CD8-positive, alpha-beta memory T cell (primary cell): Measurements from ENCODE around the gene DHRS4L2. TPM values are rescaled to one million over a fixed set of nuclear protein-coding genes. Genes with fewer than 3 reads are reported as not detected.
"Not testable (repeated sequence)": the region's sequence is repeated elsewhere in the genome, so short reads cannot be mapped to it uniquely, and the experiment has no call there.

Experiments
- CTCF ChIA-PET: fragments of 350-600 bp; sonication (Branson Sonifier 250); formaldehyde crosslinking; loops from one replicate; lab custom pipeline; 2021; ENCODE audit warnings: antibody characterized with exemption; lab: Charles Lee
- POLR2A ChIA-PET: fragments of 350-600 bp; sonication (Branson Sonifier 250); formaldehyde crosslinking; loops from one replicate; lab custom pipeline; 2021; ENCODE audit warnings: antibody characterized with exemption; lab: Charles Lee
- DNase-seq, 5 donors: peaks; one replicate each; pipeline versions ENCODE4 v3.0.0 to v3.0.0-alpha.2; 2020 to 2022; ENCODE audit warnings: mixed read lengths in 1 of 5
- H3K27ac ChIP-seq: one replicate; pipeline ENCODE4 v1.7.0; 2013; ENCODE audit warnings: low read depth, mild to moderate bottlenecking, low read length, moderate library complexity
- H3K27me3 ChIP-seq: 2 replicates; pipeline ENCODE4 v1.7.0; 2013; ENCODE audit warnings: low read length, mild to moderate bottlenecking; ENCODE audit not compliant: insufficient read depth, poor library complexity, severe bottlenecking
- H3K36me3 ChIP-seq: 2 replicates; pipeline ENCODE4 v1.7.0; 2013; ENCODE audit warnings: mild to moderate bottlenecking, low read length, moderate library complexity; ENCODE audit not compliant: insufficient read depth
- H3K4me1 ChIP-seq: 2 replicates; pipeline ENCODE4 v1.7.0; 2013; ENCODE audit warnings: mild to moderate bottlenecking, low read length, moderate library complexity; ENCODE audit not compliant: insufficient read depth
- H3K4me3 ChIP-seq: 2 replicates; pipeline ENCODE4 v1.7.0; 2013; ENCODE audit warnings: mild to moderate bottlenecking, low read length
- H3K9me3 ChIP-seq: 2 replicates; pipeline ENCODE4 v1.7.0; 2013; ENCODE audit warnings: mild to moderate bottlenecking, low read length
- H3K27ac Mint-ChIP-seq, 8 donors: one replicate each; pipeline ENCODE4 v1.8.0; 2020 to 2021; ENCODE audit warnings: mixed read lengths in 8 of 8, mild to moderate bottlenecking in 6 of 8, inconsistent platforms in 3 of 8, moderate library complexity in 3 of 8
- H3K27me3 Mint-ChIP-seq, 2 donors: one replicate each; pipeline ENCODE4 v1.8.0; 2020 to 2021; ENCODE audit warnings: mixed read lengths in 2 of 2, mild to moderate bottlenecking in 1 of 2, moderate library complexity in 1 of 2
- H3K36me3 Mint-ChIP-seq, 3 donors: one replicate each; pipeline ENCODE4 v1.8.0; 2020 to 2021; ENCODE audit warnings: mixed read lengths in 3 of 3, inconsistent platforms in 1 of 3, mild to moderate bottlenecking in 1 of 3
- H3K4me1 Mint-ChIP-seq, 3 donors: one replicate each; pipeline ENCODE4 v1.8.0; 2020 to 2021; ENCODE audit warnings: mixed read lengths in 3 of 3, inconsistent platforms in 1 of 3, mild to moderate bottlenecking in 1 of 3
- H3K4me3 Mint-ChIP-seq, 7 donors: one replicate each; pipeline ENCODE4 v1.8.0; 2020 to 2021; ENCODE audit warnings: mixed read lengths in 7 of 7, mild to moderate bottlenecking in 6 of 7, moderate library complexity in 4 of 7, inconsistent platforms in 2 of 7
- H3K9me3 Mint-ChIP-seq, 5 donors: one replicate each; pipeline ENCODE4 v1.8.0; 2020 to 2022; ENCODE audit warnings: mixed read lengths in 5 of 5, mild to moderate bottlenecking in 3 of 5, moderate library complexity in 2 of 5, inconsistent platforms in 1 of 5
- polyA plus RNA-seq: library from polyadenylated mRNA; unstranded; fragments of 300-500 nt; fragmentation: Illumina TruSeq; gene quantifications from one replicate; pipeline ENCODE4 v1.2.3, GENCODE V29; 2021
- total RNA-seq, 2 experiments: library from RNA; stranded (reverse); gene quantifications; one replicate each; pipeline ENCODE4 v1.2.3, GENCODE V29; 2021

Gene DHRS4L2
- total and polyA plus RNA-seq, 3 experiments from 2014 or later, result 18.4 to 23.4 (median 21.1) TPM

DNA sequence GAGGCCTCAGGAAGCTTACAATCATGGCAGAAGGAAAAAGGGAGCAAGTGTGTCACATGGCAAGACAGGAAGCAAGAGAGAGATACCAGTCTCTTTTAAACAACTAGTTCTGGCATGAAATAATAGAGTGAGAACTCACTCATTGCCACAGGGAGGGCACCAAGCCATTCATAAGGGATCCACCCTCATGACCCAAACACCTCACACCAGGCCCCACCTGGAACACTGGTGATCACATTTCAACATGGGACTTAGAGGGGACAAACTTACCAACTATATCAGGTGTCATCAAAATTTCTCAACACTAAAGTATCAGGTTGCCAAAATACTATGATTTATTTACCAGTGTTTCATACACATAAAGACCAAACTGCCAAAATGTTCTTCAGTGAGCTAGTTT lies 7.3 kb downstream of the DHRS4L2 start:
- H3K9me3 ChIP-seq, H3K36me3 ChIP-seq, H3K36me3 Mint-ChIP-seq, H3K4me3 Mint-ChIP-seq, CTCF ChIA-PET, H3K4me1 ChIP-seq, H3K9me3 Mint-ChIP-seq, H3K27me3 Mint-ChIP-seq, H3K4me3 ChIP-seq, H3K4me1 Mint-ChIP-seq, H3K27ac Mint-ChIP-seq, H3K27me3 ChIP-seq, DNase-seq, H3K27ac ChIP-seq, POLR2A ChIA-PET: not testable (repeated sequence)

DNA sequence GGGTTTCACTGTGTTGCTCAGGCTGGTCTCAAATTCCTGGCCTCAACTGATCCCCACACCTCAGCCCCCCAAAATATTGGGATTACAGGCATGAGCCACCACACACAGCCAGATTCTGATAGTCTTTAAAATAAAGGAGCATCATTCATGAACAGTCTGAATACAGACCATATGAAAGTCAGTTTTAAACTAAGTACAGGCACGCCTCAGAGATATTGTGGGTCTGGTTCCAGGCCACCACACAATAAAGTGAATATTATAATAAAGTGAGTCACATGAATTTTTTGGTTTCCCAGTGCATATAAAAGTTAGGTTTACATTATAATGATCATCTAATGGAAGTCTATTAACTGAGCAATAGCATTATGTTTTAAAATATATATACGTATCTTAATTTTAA lies 8.1 kb downstream of the DHRS4L2 start:
- DNase-seq, POLR2A ChIA-PET, H3K27me3 ChIP-seq, H3K4me3 Mint-ChIP-seq, H3K9me3 Mint-ChIP-seq, H3K27me3 Mint-ChIP-seq, H3K36me3 Mint-ChIP-seq, CTCF ChIA-PET, H3K4me3 ChIP-seq, H3K27ac Mint-ChIP-seq, H3K4me1 Mint-ChIP-seq, H3K36me3 ChIP-seq, H3K9me3 ChIP-seq, H3K4me1 ChIP-seq, H3K27ac ChIP-seq: not testable (repeated sequence)

DNA sequence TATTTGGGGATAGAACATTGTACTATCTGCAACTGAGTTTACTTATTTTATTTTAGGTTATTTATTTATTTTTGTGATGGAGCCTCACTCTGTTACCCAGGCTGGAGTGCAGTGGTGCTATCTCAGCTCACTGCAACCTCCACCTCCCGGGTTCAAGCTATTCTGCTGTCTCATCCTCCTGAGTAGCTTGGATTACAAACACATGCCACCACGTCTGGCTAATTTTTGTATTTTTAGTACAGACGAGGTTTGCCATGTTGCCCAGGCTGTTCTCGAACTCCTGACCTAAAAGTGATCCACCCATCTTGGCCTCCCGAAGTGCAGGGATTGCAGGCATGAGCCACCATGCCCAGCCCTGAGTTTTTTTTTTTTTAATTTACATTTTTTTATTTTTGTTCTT lies 10.9 kb downstream of the DHRS4L2 start:
- H3K27me3 Mint-ChIP-seq, H3K27ac ChIP-seq, H3K27ac Mint-ChIP-seq, H3K9me3 ChIP-seq, H3K27me3 ChIP-seq, H3K4me3 ChIP-seq, H3K4me1 Mint-ChIP-seq, H3K36me3 Mint-ChIP-seq, H3K4me3 Mint-ChIP-seq, DNase-seq, H3K36me3 ChIP-seq, CTCF ChIA-PET, POLR2A ChIA-PET, H3K9me3 Mint-ChIP-seq, H3K4me1 ChIP-seq: not testable (repeated sequence)

DNA sequence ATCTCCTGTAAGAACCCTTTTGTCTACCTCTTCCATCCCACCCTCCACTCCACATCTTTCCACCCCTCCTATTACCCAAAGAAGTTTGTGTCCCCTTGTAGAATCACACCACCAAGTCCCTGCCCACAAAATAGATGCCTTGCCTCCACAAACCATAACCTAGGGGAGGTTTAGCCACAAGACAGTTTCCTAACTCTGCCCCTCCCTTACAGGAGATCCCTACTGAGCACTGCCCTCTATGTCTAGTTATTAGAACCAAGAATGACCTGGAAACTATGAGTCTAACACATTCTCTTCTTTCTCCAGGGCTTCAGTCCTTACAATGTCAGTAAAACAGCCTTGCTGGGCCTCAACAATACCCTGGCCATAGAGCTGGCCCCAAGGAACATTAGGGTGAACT lies 12.3 kb downstream of the DHRS4L2 start:
- H3K27ac Mint-ChIP-seq, H3K4me1 Mint-ChIP-seq, H3K36me3 ChIP-seq, H3K36me3 Mint-ChIP-seq, H3K4me1 ChIP-seq, DNase-seq, H3K9me3 Mint-ChIP-seq, H3K27me3 Mint-ChIP-seq, H3K9me3 ChIP-seq, CTCF ChIA-PET, H3K27me3 ChIP-seq, POLR2A ChIA-PET, H3K4me3 Mint-ChIP-seq, H3K27ac ChIP-seq, H3K4me3 ChIP-seq: not testable (repeated sequence)

DNA sequence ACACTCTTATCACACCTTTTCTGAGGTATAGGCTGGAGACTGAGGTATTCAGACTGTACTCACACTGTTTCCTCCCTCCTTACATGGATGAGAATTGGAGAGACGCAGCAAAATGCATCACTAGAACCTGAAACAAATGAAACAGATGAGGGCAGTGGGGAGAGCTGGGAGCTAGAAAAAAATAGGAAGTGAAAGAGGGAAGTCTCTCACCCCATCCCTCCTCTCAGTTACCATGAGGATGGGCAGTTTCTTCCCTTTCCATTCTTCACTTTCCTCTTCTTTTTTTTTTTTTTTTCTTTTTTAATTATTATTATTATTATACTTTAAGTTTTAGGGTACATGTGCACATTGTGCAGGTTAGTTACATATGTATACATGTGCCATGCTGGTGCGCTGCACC lies 12.9 kb downstream of the DHRS4L2 start:
- POLR2A ChIA-PET, H3K27me3 Mint-ChIP-seq, H3K4me3 Mint-ChIP-seq, H3K4me1 Mint-ChIP-seq, H3K4me3 ChIP-seq, CTCF ChIA-PET, H3K27me3 ChIP-seq, DNase-seq, H3K36me3 Mint-ChIP-seq, H3K4me1 ChIP-seq, H3K9me3 ChIP-seq, H3K36me3 ChIP-seq, H3K27ac ChIP-seq, H3K9me3 Mint-ChIP-seq, H3K27ac Mint-ChIP-seq: not testable (repeated sequence)

DNA sequence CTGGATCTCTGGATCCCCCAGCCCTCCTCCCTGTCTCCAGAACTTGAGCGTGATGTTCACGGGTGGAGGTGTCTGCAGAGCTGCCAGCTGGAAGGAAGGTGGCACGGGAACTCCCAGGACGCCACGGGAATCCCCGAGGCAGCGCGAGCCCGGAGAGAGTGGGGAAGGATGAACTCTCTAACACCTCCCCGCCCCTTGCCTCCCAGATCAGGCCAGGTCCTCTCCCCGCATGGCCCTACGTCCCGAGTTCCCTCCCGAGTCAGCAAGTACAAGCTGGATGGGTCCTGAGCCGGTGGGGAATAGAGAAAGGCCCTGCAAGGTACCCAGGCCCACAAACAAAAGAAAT lies 17.7 kb downstream of the DHRS4L2 start:
- DNase-seq, H3K27ac ChIP-seq, H3K36me3 ChIP-seq, POLR2A ChIA-PET, CTCF ChIA-PET, H3K9me3 ChIP-seq, H3K27me3 ChIP-seq, H3K9me3 Mint-ChIP-seq, H3K27me3 Mint-ChIP-seq, H3K36me3 Mint-ChIP-seq: not testable (repeated sequence)
- peak overlapping the region in 2 of 8 donors; percentile 37 to 68 for H3K27ac Mint-ChIP-seq
- Histone ChIP-seq H3K4me1 (peaks cover 16% of the 10 kb centered on the region), H3K4me3 (peak overlapping the region; percentile 37)
- H3K4me1 Mint-ChIP-seq, result peaks cover 28 to 39% (median 37%) of the 10 kb centered on the region in 3 donors
- peak overlapping the region in 4 of 7 donors; percentile 63 to 96 (median 63) for H3K4me3 Mint-ChIP-seq

DNA sequence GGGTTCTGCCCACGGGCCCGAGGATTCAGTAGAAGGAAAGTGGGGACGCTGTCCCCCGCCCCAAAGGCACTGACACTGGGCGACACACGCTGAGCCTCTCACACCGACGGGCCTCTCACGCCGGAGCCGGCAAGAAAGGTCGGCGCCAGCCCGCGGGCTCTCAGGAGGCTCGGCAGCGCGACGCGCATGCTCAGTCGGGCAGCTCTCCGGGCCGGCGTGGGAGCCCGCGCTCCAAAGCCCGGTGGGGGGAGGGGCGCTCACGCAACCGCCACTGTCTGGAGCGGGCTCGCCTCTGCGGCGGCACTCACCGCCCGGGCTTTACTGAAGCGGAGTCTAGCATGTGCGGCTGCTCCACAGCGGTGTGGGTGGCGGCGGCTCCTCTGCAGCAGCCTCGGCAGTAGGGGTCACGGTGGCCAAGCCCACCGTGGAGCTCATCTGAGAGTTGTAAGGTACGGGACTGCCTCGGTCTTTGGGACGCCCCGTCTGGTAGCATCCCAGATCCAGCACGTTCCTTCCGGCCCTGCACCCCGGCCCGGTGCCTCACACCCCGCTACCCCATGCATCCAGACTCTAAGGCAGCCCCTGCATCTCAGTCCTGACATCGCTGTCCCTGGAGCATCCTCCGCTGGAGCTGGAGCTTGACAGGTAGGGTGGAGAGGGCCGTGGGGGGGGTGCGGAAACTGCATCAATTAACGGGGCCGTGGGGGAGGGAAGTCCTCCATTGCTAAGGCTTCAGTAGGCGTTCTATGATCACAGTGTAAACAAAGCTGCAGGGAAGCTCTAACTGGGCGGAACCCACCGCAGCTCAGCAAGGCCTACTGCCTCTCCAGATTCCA lies 18.3 kb downstream of the DHRS4L2 start:
- H3K9me3 Mint-ChIP-seq, H3K27ac ChIP-seq, H3K36me3 Mint-ChIP-seq, H3K36me3 ChIP-seq, CTCF ChIA-PET, H3K27me3 ChIP-seq, H3K27me3 Mint-ChIP-seq, H3K9me3 ChIP-seq: not testable (repeated sequence)
- Mint-ChIP-seq H3K27ac (peak overlapping the region; percentile 76 to 98 (median 90)), H3K4me1 (peaks cover 28 to 42% (median 38%) of the 10 kb centered on the region in 3 donors), H3K4me3 (peak overlapping the region; percentile 77 to 96 (median 90))
- H3K4me1 ChIP-seq, result peaks cover 16% of the 10 kb centered on the region
- peak; percentile 62 to 80 (median 71) for DNase-seq
- peak overlapping the region; percentile 37 for H3K4me3 ChIP-seq
- POLR2A ChIA-PET, result interaction anchor here (0.6 to 1.1 kb wide), 2 partner anchors 102 to 264 kb away, joined by 3 to 4 read pairs; partner anchors contain the start of gene RABGGTA

DNA sequence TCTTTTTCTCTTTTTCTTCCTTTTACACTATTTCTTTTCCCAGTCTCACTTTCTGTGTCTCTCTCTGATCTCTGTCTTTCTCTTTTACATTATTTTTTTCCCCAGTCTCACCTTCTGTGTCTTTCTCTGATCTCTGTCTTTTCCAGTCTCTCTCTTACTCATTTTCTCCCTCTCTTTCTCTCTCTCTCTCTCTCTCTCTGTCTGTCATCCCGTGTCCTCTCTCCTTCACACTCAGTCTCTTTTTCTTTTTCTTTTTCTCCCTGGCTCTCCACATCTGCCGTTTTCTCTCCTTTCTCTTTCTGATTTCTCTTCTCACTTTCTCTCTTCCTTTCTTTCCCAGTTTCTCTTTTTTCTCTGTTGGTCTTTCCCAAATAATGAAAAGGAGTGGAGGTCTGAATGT lies 22.3 kb downstream of the DHRS4L2 start:
- H3K4me3 Mint-ChIP-seq, result peak overlapping the region in 2 of 7 donors; percentile 6 to 32
- H3K9me3 Mint-ChIP-seq, result no peaks in the 10 kb centered on the region
- H3K4me3 ChIP-seq, result no peak overlapping the region
- H3K4me1 ChIP-seq, result peaks cover 16% of the 10 kb centered on the region
- ChIA-PET POLR2A (no interaction called here), CTCF (no interaction called here)
- no peak for DNase-seq
- peaks cover 0 to 2% (median 0%) of the 10 kb centered on the region in 3 donors for H3K36me3 Mint-ChIP-seq
- no peaks in the 10 kb centered on the region for H3K9me3 ChIP-seq
- H3K27ac Mint-ChIP-seq, result peak overlapping the region in 7 of 8 donors; percentile 12 to 79 (median 58)
- H3K27ac ChIP-seq, result no peak overlapping the region
- H3K27me3 Mint-ChIP-seq, result no peaks in the 10 kb centered on the region
- peaks cover 28 to 42% (median 38%) of the 10 kb centered on the region in 3 donors for H3K4me1 Mint-ChIP-seq
- no peaks in the 10 kb centered on the region for H3K27me3 ChIP-seq
- H3K36me3 ChIP-seq, result no peaks in the 10 kb centered on the region
